HFF-Myc (cell line): ENCODE data around the gene COL8A1.

Source experiments
- DNase-seq: peaks from one replicate; pipeline ENCODE4 v3.0.0-alpha.2; 2011; ENCODE audit warnings: low read depth; ENCODE audit errors: extremely low read depth
- H3K4me3 ChIP-seq: replicated peaks from 2 replicates; pipeline ENCODE4 v1.5.1; 2011; ENCODE audit warnings: low read depth, mild to moderate bottlenecking, control low read depth, low read length
- CTCF ChIP-seq: IDR thresholded peaks from 2 replicates; pipeline ENCODE4 v1.5.1; 2012; ENCODE audit warnings: mild to moderate bottlenecking, low read depth, low read length, control low read depth; ENCODE audit errors: missing control alignments

The COL8A1 gene

GRCh38 chr3:99666201-99666600 is 27.8 kb downstream of the COL8A1 start:
- DNase-seq = no peak
- TF ChIP-seq CTCF = no peak
- no peak overlapping the region for H3K4me3 ChIP-seq

GRCh38 chr3:99668044-99668443 is 29.6 kb downstream of the COL8A1 start:
- TF ChIP-seq CTCF = no peak
- H3K4me3 ChIP-seq = no peak overlapping the region
- DNase-seq = no peak

- DNase-seq = no peak
- H3K4me3 ChIP-seq = no peak overlapping the region
- no peak for TF ChIP-seq CTCF
Observed at GRCh38 chr3:99669879-99670555, 31.6 kb downstream of the COL8A1 start.

GRCh38 chr3:99670556-99670950 is 32.2 kb downstream of the COL8A1 start:
- no peak for TF ChIP-seq CTCF
- H3K4me3 ChIP-seq = no peak overlapping the region
- DNase-seq = no peak

GRCh38 chr3:99674086-99674789 is 35.8 kb downstream of the COL8A1 start:
- DNase-seq = no peak
- no peak for TF ChIP-seq CTCF
- no peak overlapping the region for H3K4me3 ChIP-seq

- no peak overlapping the region for H3K4me3 ChIP-seq
- no peak for TF ChIP-seq CTCF
- DNase-seq = peak; percentile 59
Observed at GRCh38 chr3:99678023-99678422, 39.6 kb downstream of the COL8A1 start.
